ENCODE data around the gene CERS5. TPM values are rescaled to one million over a fixed set of nuclear protein-coding genes. Genes with fewer than 3 reads are reported as not detected.

The CERS5 gene
- total and polyA plus RNA-seq, 4 donors = 6.9 to 16.2 (median 8.2) TPM

GRCh38 chr12:50207424-50207823 lies 40.3 kb upstream of the CERS5 start:
- no peak for DNase-seq (ENCODE audit: low spot score)
- Histone ChIP-seq H3K4me3 (ENCODE audit: low read depth in 1 of 3, low read length in 3 of 3) (no peak overlapping the region), H3K36me3 (ENCODE audit: control insufficient read depth in 4 of 4, insufficient read depth in 3 of 4, low read depth in 1 of 4, low read length in 3 of 4) (peaks cover 6 to 16% (median 7%) of the 10 kb centered on the region in 4 donors), H3K4me1 (ENCODE audit: control insufficient read depth in 4 of 4, insufficient read depth in 4 of 4, low read length in 3 of 4) (no peaks in the 10 kb centered on the region), H3K9me3 (ENCODE audit: control insufficient read depth in 4 of 4, low read length in 3 of 4) (no peaks in the 10 kb centered on the region), H3K27me3 (ENCODE audit: control insufficient read depth in 4 of 4, insufficient read depth in 4 of 4, low read length in 3 of 4) (no peaks in the 10 kb centered on the region), H3K9ac (ENCODE audit: low read depth in 1 of 2, low read length in 2 of 2) (no peak overlapping the region), H3K27ac (ENCODE audit: low read depth in 1 of 2, low read length in 2 of 2) (no peak overlapping the region)
- TF ChIP-seq ZBTB33 (IDR thresholded peaks at IDR 0.05) (no peak), REST (IDR thresholded peaks at IDR 0.05) (no peak), RAD21 (IDR thresholded peaks at IDR 0.05) (no peak), EGR1 (IDR thresholded peaks at IDR 0.05; ENCODE audit: low read depth in 2 of 2) (no peak), NR2F2 (IDR thresholded peaks at IDR 0.05) (no peak), SP1 (IDR thresholded peaks at IDR 0.05) (no peak), FOXA2 (IDR thresholded peaks at IDR 0.05) (no peak), ATF3 (IDR thresholded peaks at IDR 0.05) (no peak), YY1 (IDR thresholded peaks at IDR 0.05) (no peak), GABPA (IDR thresholded peaks at IDR 0.05 in 1 of 2, conservative IDR thresholded peaks at IDR 0.05 in 1 of 2) (no peak), RXRA (IDR thresholded peaks at IDR 0.05) (no peak), HNF4A (conservative IDR thresholded peaks at IDR 0.05) (no peak), FOXA1 (IDR thresholded peaks at IDR 0.05) (no peak), CTCF (IDR thresholded peaks at IDR 0.05; ENCODE audit: low read depth, low read length, missing input control) (no peak), JUND (IDR thresholded peaks at IDR 0.05) (no peak), HNF4G (IDR thresholded peaks at IDR 0.05) (no peak), TAF1 (conservative IDR thresholded peaks at IDR 0.05) (no peak), MAX (IDR thresholded peaks at IDR 0.05) (no peak)
- 95% methylated on average over 2 of the region's 2 CpGs for WGBS

All from liver (tissue), 9 donors.